Measurements from ENCODE around the gene KCNK5. TPM values are rescaled to one million over a fixed set of nuclear protein-coding genes. Genes with fewer than 3 reads are reported as not detected.

Gene KCNK5
- total RNA-seq, 1 donor from 2014 or later, result not detected

GRCh38 chr6:39199231-39199940 lies 29.9 kb downstream of the KCNK5 start:
- no peak for DNase-seq (ENCODE audit: extremely low read depth, low read depth, low spot score)

- DNase-seq (ENCODE audit: extremely low read depth, low read depth, low spot score), result no peak
These were observed 30.7 kb downstream of the KCNK5 start for GRCh38 chr6:39198528-39198927.

GRCh38 chr6:39197922-39198500 lies 31.3 kb downstream of the KCNK5 start:
- DNase-seq (ENCODE audit: extremely low read depth, low read depth, low spot score), result no peak

GRCh38 chr6:39197521-39197920 lies 31.8 kb downstream of the KCNK5 start:
- DNase-seq (ENCODE audit: extremely low read depth, low read depth, low spot score), result no peak

GRCh38 chr6:39196673-39197091 lies 32.6 kb downstream of the KCNK5 start:
- no peak for DNase-seq (ENCODE audit: extremely low read depth, low read depth, low spot score)

GRCh38 chr6:39195792-39196385 lies 33.4 kb downstream of the KCNK5 start:
- DNase-seq (ENCODE audit: extremely low read depth, low read depth, low spot score), result no peak

- DNase-seq (ENCODE audit: extremely low read depth, low read depth, low spot score), result no peak
These were observed 34.8 kb downstream of the KCNK5 start for GRCh38 chr6:39194466-39194865.

- no peak for DNase-seq (ENCODE audit: extremely low read depth, low read depth, low spot score)
These were observed 36.0 kb downstream of the KCNK5 start for GRCh38 chr6:39193201-39193791.

GRCh38 chr6:39192736-39193135 lies 36.5 kb downstream of the KCNK5 start:
- DNase-seq (ENCODE audit: extremely low read depth, low read depth, low spot score), result no peak

GRCh38 chr6:39191236-39191930 lies 37.9 kb downstream of the KCNK5 start:
- no peak for DNase-seq (ENCODE audit: extremely low read depth, low read depth, low spot score)

GRCh38 chr6:39190545-39191235 lies 38.6 kb downstream of the KCNK5 start:
- DNase-seq (ENCODE audit: extremely low read depth, low read depth, low spot score), result no peak

GRCh38 chr6:39189915-39190544 lies 39.2 kb downstream of the KCNK5 start:
- no peak for DNase-seq (ENCODE audit: extremely low read depth, low read depth, low spot score)

GRCh38 chr6:39189131-39189530 lies 40.1 kb downstream of the KCNK5 start:
- DNase-seq (ENCODE audit: extremely low read depth, low read depth, low spot score), result no peak

- no peak for DNase-seq (ENCODE audit: extremely low read depth, low read depth, low spot score)
These were observed 40.7 kb downstream of the KCNK5 start for GRCh38 chr6:39188571-39188970.

- DNase-seq (ENCODE audit: extremely low read depth, low read depth, low spot score), result no peak
These were observed 41.2 kb downstream of the KCNK5 start for GRCh38 chr6:39188098-39188450.

- DNase-seq (ENCODE audit: extremely low read depth, low read depth, low spot score), result no peak
These were observed 44.2 kb downstream of the KCNK5 start for GRCh38 chr6:39184906-39185580.

- DNase-seq (ENCODE audit: extremely low read depth, low read depth, low spot score), result no peak
These were observed 46.7 kb downstream of the KCNK5 start for GRCh38 chr6:39182604-39183003.

GRCh38 chr6:39181826-39182225 lies 47.4 kb downstream of the KCNK5 start:
- DNase-seq (ENCODE audit: extremely low read depth, low read depth, low spot score), result no peak

- DNase-seq (ENCODE audit: extremely low read depth, low read depth, low spot score), result no peak
These were observed 47.9 kb downstream of the KCNK5 start for GRCh38 chr6:39181333-39181732.

GRCh38 chr6:39178804-39179203 lies 50.5 kb downstream of the KCNK5 start:
- DNase-seq (ENCODE audit: extremely low read depth, low read depth, low spot score), result no peak
